ENCODE measurements around the gene FOXD4L5.
"Not testable (repeated sequence)": the region's sequence is repeated elsewhere in the genome, so short reads cannot be mapped to it uniquely, and the experiment has no call there.

FOXD4L5 gene

GRCh38 chr9:65285109-65285508 is at the start of gene FOXD4L5:
Gene FOXD4L5, minus strand, starts transcription at chr9:65285209. Its CDS starts 832 bp downstream, at chr9:65284377.
- not testable (repeated sequence) for DNase-seq

GRCh38 chr9:65283943-65284342 is 1.1 kb downstream of the FOXD4L5 start:
- DNase-seq = peak; percentile 0

GRCh38 chr9:65282976-65283375 is 2.0 kb downstream of the FOXD4L5 start:
- DNase-seq = not testable (repeated sequence)

Measured in activated CD4-positive, alpha-beta T cell treated with anti-CD3 and anti-CD28 coated beads for 48 hours (primary cell).